H9 (cell line): ENCODE results near the gene TRIM24. TPM values are rescaled to one million over a fixed set of nuclear protein-coding genes. Genes with fewer than 3 reads are reported as not detected.

ENCODE experiments used
- DNase-seq: peaks from one replicate; pipeline ENCODE4 v3.0.0-alpha.2; 2017
- H2AFZ ChIP-seq: one replicate; pipeline ENCODE4 v1.6.1; 2013; ENCODE audit warnings: mild to moderate bottlenecking, low read length, control low read depth, moderate library complexity
- H2AK5ac ChIP-seq: 2 replicates; pipeline ENCODE4 v1.6.1; 2013; ENCODE audit warnings: low read length, control low read depth, mixed read lengths; ENCODE audit not compliant: insufficient read length
- H2BK120ac ChIP-seq: one replicate; pipeline ENCODE4 v1.6.1; 2013; ENCODE audit warnings: low read depth, mild to moderate bottlenecking, low read length, control low read depth, inconsistent platforms; ENCODE audit not compliant: poor library complexity, severe bottlenecking
- H2BK12ac ChIP-seq: 2 replicates; pipeline ENCODE4 v1.6.1; 2013; ENCODE audit warnings: low read length, control low read depth, mixed read lengths, low read depth; ENCODE audit not compliant: insufficient read length
- H2BK15ac ChIP-seq: 2 replicates; pipeline ENCODE4 v1.6.1; 2013; ENCODE audit warnings: low read depth, low read length, control low read depth
- H2BK20ac ChIP-seq: one replicate; pipeline ENCODE4 v1.6.1; 2013; ENCODE audit warnings: low read depth, mild to moderate bottlenecking, low read length, control low read depth, inconsistent platforms; ENCODE audit not compliant: poor library complexity, severe bottlenecking
- H2BK5ac ChIP-seq: 2 replicates; pipeline ENCODE4 v1.6.1; 2013; ENCODE audit warnings: low read length, control low read depth, mixed read lengths; ENCODE audit not compliant: insufficient read length
- H3K14ac ChIP-seq: 2 replicates; pipeline ENCODE4 v1.6.1; 2013; ENCODE audit warnings: low read length, control low read depth; ENCODE audit not compliant: insufficient read depth
- H3K18ac ChIP-seq: 2 replicates; pipeline ENCODE4 v1.6.1; 2013; ENCODE audit warnings: low read depth, mild to moderate bottlenecking, mixed read lengths, low read length, control low read depth; ENCODE audit not compliant: insufficient read length
- H3K23ac ChIP-seq: 2 replicates; pipeline ENCODE4 v1.6.1; 2013; ENCODE audit warnings: low read length, control low read depth, mixed read lengths, low read depth; ENCODE audit not compliant: insufficient read length
- H3K23me2 ChIP-seq: 2 replicates; pipeline ENCODE4 v1.6.1; 2013; ENCODE audit warnings: low read depth, mild to moderate bottlenecking, mixed read lengths, low read length, control low read depth; ENCODE audit not compliant: insufficient read length, poor library complexity, severe bottlenecking
- H3K27ac ChIP-seq: 2 replicates; pipeline ENCODE4 v1.5.1; 2013; ENCODE audit warnings: low read length, control low read depth, mixed read lengths, low read depth; ENCODE audit not compliant: insufficient read length
- H3K27me3 ChIP-seq: 2 replicates; pipeline ENCODE4 v1.6.1; 2013; ENCODE audit warnings: low read length, control low read depth, inconsistent platforms; ENCODE audit not compliant: insufficient read depth
- H3K4ac ChIP-seq: 2 replicates; pipeline ENCODE4 v1.6.1; 2013; ENCODE audit warnings: low read depth, mild to moderate bottlenecking, control low read depth, inconsistent platforms, low read length, moderate library complexity
- H3K4me1 ChIP-seq: 2 replicates; pipeline ENCODE4 v1.6.1; 2013; ENCODE audit warnings: low read length, control low read depth, inconsistent platforms; ENCODE audit not compliant: insufficient read depth
- H3K4me2 ChIP-seq: 2 replicates; pipeline ENCODE4 v1.6.1; 2013; ENCODE audit warnings: low read length, control low read depth, mixed read lengths; ENCODE audit not compliant: insufficient read length, insufficient read depth
- H3K56ac ChIP-seq: 2 replicates; pipeline ENCODE4 v1.6.1; 2013; ENCODE audit warnings: low read depth, mild to moderate bottlenecking, mixed read lengths, low read length, control low read depth; ENCODE audit not compliant: insufficient read length
- H3K79me1 ChIP-seq: 2 replicates; pipeline ENCODE4 v1.6.1; 2013; ENCODE audit warnings: low read depth, mild to moderate bottlenecking, moderate library complexity, low read length, control low read depth, inconsistent platforms; ENCODE audit not compliant: insufficient read depth, poor library complexity, severe bottlenecking
- H3K79me2 ChIP-seq: 2 replicates; pipeline ENCODE4 v1.6.1; 2013; ENCODE audit warnings: low read length, control low read depth, inconsistent platforms; ENCODE audit not compliant: insufficient read depth
- H3K9ac ChIP-seq: 2 replicates; pipeline ENCODE4 v1.6.1; 2013; ENCODE audit warnings: low read length, control low read depth, mixed read lengths; ENCODE audit not compliant: insufficient read length; ENCODE audit errors: extremely low read depth
- H3K9me3 ChIP-seq: one replicate; pipeline ENCODE4 v1.6.1; 2013; ENCODE audit warnings: low read depth, low read length, inconsistent platforms; ENCODE audit not compliant: control insufficient read depth
- H3T11ph ChIP-seq: one replicate; pipeline ENCODE4 v1.6.1; 2013; ENCODE audit warnings: mild to moderate bottlenecking, low read length, control low read depth, inconsistent platforms
- H4K20me1 ChIP-seq: one replicate; pipeline ENCODE4 v1.6.1; 2013; ENCODE audit not compliant: control insufficient read depth, insufficient read length, insufficient read depth
- H4K5ac ChIP-seq: 2 replicates; pipeline ENCODE4 v1.6.1; 2013; ENCODE audit warnings: low read depth, mild to moderate bottlenecking, mixed read lengths, low read length, control low read depth; ENCODE audit not compliant: insufficient read length
- H4K8ac ChIP-seq: replicated peaks from 2 replicates; pipeline ENCODE4 v1.6.1; 2013; ENCODE audit warnings: low read length, control low read depth, mixed read lengths, low read depth; ENCODE audit not compliant: insufficient read length
- H4K91ac ChIP-seq: 2 replicates; pipeline ENCODE4 v1.6.1; 2013; ENCODE audit warnings: low read depth, mild to moderate bottlenecking, moderate library complexity, mixed read lengths, low read length, control low read depth; ENCODE audit not compliant: insufficient read length
- H3K27ac Mint-ChIP-seq, 3 experiments: 2 replicates in 2 of 3; 3 replicates in 1 of 3; pipeline ENCODE4 v1.8.0; 2020 to 2021; ENCODE audit warnings: mixed read lengths in 3 of 3, mild to moderate bottlenecking in 1 of 3, moderate library complexity in 1 of 3
- H3K27me3 Mint-ChIP-seq: 2 replicates; pipeline ENCODE4 v1.8.0; 2021; ENCODE audit warnings: low read depth, mild to moderate bottlenecking, moderate library complexity, mixed read lengths
- H3K36me3 Mint-ChIP-seq, 3 experiments: 2 replicates in 2 of 3; 3 replicates in 1 of 3; pipeline ENCODE4 v1.8.0; 2020 to 2021; ENCODE audit warnings: low read depth in 3 of 3, mixed read lengths in 3 of 3; ENCODE audit not compliant: insufficient read depth in 1 of 3
- H3K4me1 Mint-ChIP-seq, 2 experiments: 2 replicates each; pipeline ENCODE4 v1.8.0; 2020; ENCODE audit warnings: mixed read lengths in 2 of 2
- H3K4me3 Mint-ChIP-seq, 2 experiments: 2 replicates in 1 of 2; 3 replicates in 1 of 2; pipeline ENCODE4 v1.8.0; 2020 to 2021; ENCODE audit warnings: mild to moderate bottlenecking in 2 of 2, mixed read lengths in 2 of 2, moderate library complexity in 1 of 2
- H3K9me3 Mint-ChIP-seq, 2 experiments: 2 replicates in 1 of 2; 3 replicates in 1 of 2; pipeline ENCODE4 v1.8.0; 2020; ENCODE audit warnings: mild to moderate bottlenecking in 2 of 2, mixed read lengths in 2 of 2, moderate library complexity in 1 of 2
- WGBS: extraction: QIAGEN DNeasy Blood & Tissue Kit; methylation state at CpG from one replicate; pipeline ENCODE4 v1.1.7; 2013; ENCODE audit warnings: missing lambda C conversion rate, low lambda C conversion rate, mixed read lengths; ENCODE audit not compliant: insufficient read length; ENCODE audit errors: extremely low coverage; 5-methylcytosine and 5-hydroxymethylcytosine counted together
- total RNA-seq: library from RNA; stranded (reverse); gene quantifications from 2 replicates; pipeline ENCODE4 v1.2.1, GENCODE V29; 2021
- TF ChIP-seq, protein P1 (sequence below): fragments of 200-600 bp; sonication (generic); conservative IDR thresholded peaks from 3 replicates; pipeline ENCODE4 v1.8.0; 2021; ENCODE audit warnings: antibody characterized with exemption, mild to moderate bottlenecking

The TRIM24 gene
- total RNA-seq, 1 experiment from 2014 or later = 260 TPM

DNA sequence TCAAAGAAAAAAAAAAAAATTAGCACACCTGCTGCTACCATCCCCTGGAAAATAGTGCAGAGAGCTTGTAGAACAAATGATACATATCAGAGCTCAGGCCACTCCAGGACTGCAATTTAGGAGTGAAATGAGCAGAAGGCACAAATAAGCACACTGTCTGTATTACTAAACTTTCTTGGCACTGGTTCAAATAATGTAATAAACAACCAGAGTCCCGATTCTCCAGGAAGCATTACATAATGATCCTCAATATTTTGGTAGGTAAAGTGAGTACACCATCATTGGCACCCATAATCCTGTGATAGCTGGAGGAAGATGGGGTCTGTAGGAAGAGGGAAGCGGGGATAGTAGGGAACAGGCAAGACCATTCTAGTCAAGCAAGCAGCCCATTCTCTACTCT, 166.8 kb downstream of the TRIM24 start:
- Histone ChIP-seq H2AK5ac (no peak overlapping the region), H4K20me1 (no peaks in the 10 kb centered on the region)

More for the DNA sequence above, 166.8 kb downstream of the TRIM24 start:
- H3K9me3 ChIP-seq = no peaks in the 10 kb centered on the region
- no peak overlapping the region for H3K14ac ChIP-seq
- H3K4me1 ChIP-seq = peaks cover 4% of the 10 kb centered on the region; the same call in 1 of the 2 replicates
- H3K36me3 Mint-ChIP-seq = no peaks in the 10 kb centered on the region
- no peak overlapping the region for H2BK120ac ChIP-seq
- H4K8ac ChIP-seq = no peak overlapping the region
- H2BK5ac ChIP-seq = no peak overlapping the region
- H4K91ac ChIP-seq = no peak overlapping the region
- no peak overlapping the region for H3K4me3 Mint-ChIP-seq
- H3K4me2 ChIP-seq = no peak overlapping the region
- H3K23me2 ChIP-seq = no peaks in the 10 kb centered on the region
- H3K27ac ChIP-seq = no peak overlapping the region
- H3T11ph ChIP-seq = no peak overlapping the region
- no peak for DNase-seq
- peaks cover 10 to 12% of the 10 kb centered on the region in 2 experiments for H3K4me1 Mint-ChIP-seq
- H4K5ac ChIP-seq = no peak overlapping the region
- no peak overlapping the region for H2BK20ac ChIP-seq
- no peak overlapping the region for H3K4ac ChIP-seq
- H2BK12ac ChIP-seq = no peak overlapping the region
- no CpG with 5 or more reads among the region's 2 CpGs for WGBS
- no peak overlapping the region for H3K18ac ChIP-seq
- no peaks in the 10 kb centered on the region for H3K27me3 Mint-ChIP-seq
- H3K27me3 ChIP-seq = no peaks in the 10 kb centered on the region
- no peak overlapping the region for H2AFZ ChIP-seq
- H3K79me2 ChIP-seq = no peaks in the 10 kb centered on the region
- H3K79me1 ChIP-seq = no peaks in the 10 kb centered on the region
- no peak overlapping the region for H2BK15ac ChIP-seq
- H3K27ac Mint-ChIP-seq = no peak overlapping the region
- no peak overlapping the region for H3K23ac ChIP-seq
- H3K9me3 Mint-ChIP-seq = no peaks in the 10 kb centered on the region
- TF ChIP-seq, protein P1, sequence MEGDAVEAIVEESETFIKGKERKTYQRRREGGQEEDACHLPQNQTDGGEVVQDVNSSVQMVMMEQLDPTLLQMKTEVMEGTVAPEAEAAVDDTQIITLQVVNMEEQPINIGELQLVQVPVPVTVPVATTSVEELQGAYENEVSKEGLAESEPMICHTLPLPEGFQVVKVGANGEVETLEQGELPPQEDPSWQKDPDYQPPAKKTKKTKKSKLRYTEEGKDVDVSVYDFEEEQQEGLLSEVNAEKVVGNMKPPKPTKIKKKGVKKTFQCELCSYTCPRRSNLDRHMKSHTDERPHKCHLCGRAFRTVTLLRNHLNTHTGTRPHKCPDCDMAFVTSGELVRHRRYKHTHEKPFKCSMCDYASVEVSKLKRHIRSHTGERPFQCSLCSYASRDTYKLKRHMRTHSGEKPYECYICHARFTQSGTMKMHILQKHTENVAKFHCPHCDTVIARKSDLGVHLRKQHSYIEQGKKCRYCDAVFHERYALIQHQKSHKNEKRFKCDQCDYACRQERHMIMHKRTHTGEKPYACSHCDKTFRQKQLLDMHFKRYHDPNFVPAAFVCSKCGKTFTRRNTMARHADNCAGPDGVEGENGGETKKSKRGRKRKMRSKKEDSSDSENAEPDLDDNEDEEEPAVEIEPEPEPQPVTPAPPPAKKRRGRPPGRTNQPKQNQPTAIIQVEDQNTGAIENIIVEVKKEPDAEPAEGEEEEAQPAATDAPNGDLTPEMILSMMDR = no peak
- H3K56ac ChIP-seq = no peak overlapping the region
- H3K9ac ChIP-seq = no peak overlapping the region
